SU-DHL-6 (cell line): ENCODE results near the gene ZCCHC24.

Source experiments
- H2AFZ ChIP-seq: fragments of 200-600 bp; sonication (generic); 2 replicates; pipeline ENCODE4 v1.6.1; 2014; ENCODE audit warnings: low read depth, mild to moderate bottlenecking, moderate library complexity, mixed read lengths, antibody characterized with exemption, low read length; ENCODE audit not compliant: severe bottlenecking
- H3F3A ChIP-seq: fragments of 200-600 bp; shearing (Covaris generic); 2 replicates; pipeline ENCODE4 v1.6.0; 2016; ENCODE audit warnings: antibody characterized with exemption, mild to moderate bottlenecking; ENCODE audit not compliant: insufficient read depth
- H3K27ac ChIP-seq: fragments of 200-600 bp; sonication (generic); 2 replicates; pipeline ENCODE4 v1.5.1; 2016; ENCODE audit warnings: low read depth, mild to moderate bottlenecking, low read length, moderate library complexity, mixed read lengths
- H3K27me3 ChIP-seq: fragments of 200-600 bp; sonication (generic), shearing (Covaris generic); 2 replicates; pipeline ENCODE4 v1.6.0; 2014; ENCODE audit warnings: mild to moderate bottlenecking, low read length
- H3K36me3 ChIP-seq: fragments of 200-600 bp; sonication (generic); 2 replicates; pipeline ENCODE4 v1.6.1; 2014; ENCODE audit warnings: mild to moderate bottlenecking, low read length, mixed read lengths
- H3K4me2 ChIP-seq: fragments of 300-600, 200-600 bp; shearing (Covaris generic), sonication (generic); 2 replicates; pipeline ENCODE4 v1.6.0; 2014; ENCODE audit warnings: low read length, low read depth, mild to moderate bottlenecking; ENCODE audit not compliant: poor library complexity, severe bottlenecking
- H3K4me3 ChIP-seq: fragments of 200-600 bp; sonication (generic); 2 replicates; pipeline ENCODE4 v1.5.1; 2014; ENCODE audit warnings: antibody characterized with exemption, low read length, mild to moderate bottlenecking, mixed read lengths; ENCODE audit not compliant: insufficient read depth, poor library complexity, severe bottlenecking
- H3K79me2 ChIP-seq: fragments of 200-600 bp; sonication (generic); 2 replicates; pipeline ENCODE4 v1.6.1; 2014; ENCODE audit warnings: mild to moderate bottlenecking, low read length, moderate library complexity; ENCODE audit not compliant: insufficient read depth
- H3K9ac ChIP-seq: fragments of 200-600 bp; sonication (generic); 2 replicates; pipeline ENCODE4 v1.7.0; 2014; ENCODE audit warnings: mild to moderate bottlenecking, low read length
- H3K9me2 ChIP-seq: fragments of 200-600 bp; sonication (generic); replicated peaks from 2 replicates; pipeline ENCODE4 v1.6.1; 2014; ENCODE audit warnings: low read length; ENCODE audit not compliant: insufficient read depth
- H3K9me3 ChIP-seq: fragments of 200-600 bp; sonication (generic); 2 replicates; pipeline ENCODE4 v1.6.1; 2014; ENCODE audit warnings: low read length, mixed read lengths; ENCODE audit not compliant: insufficient read depth
- H4K20me1 ChIP-seq: fragments of 200-600 bp; sonication (generic); 2 replicates; pipeline ENCODE4 v1.6.1; 2014; ENCODE audit warnings: low read depth, mild to moderate bottlenecking, antibody characterized with exemption, low read length, moderate library complexity, mixed read lengths
- CTCF ChIP-seq: fragments of 200-600 bp; sonication (generic); IDR thresholded peaks from one replicate; pipeline ENCODE4 v1.5.1; 2017; ENCODE audit warnings: antibody characterized with exemption, mild to moderate bottlenecking, low read length, moderate library complexity; ENCODE audit not compliant: insufficient read depth, poor library complexity, severe bottlenecking
- EZH2phosphoT487 ChIP-seq: fragments of 200-600 bp; sonication (generic), shearing (Covaris generic); conservative IDR thresholded peaks from 2 replicates; pipeline ENCODE4 v1.6.1; 2018; ENCODE audit warnings: mild to moderate bottlenecking, antibody characterized with exemption, low read length, moderate library complexity, mixed read lengths

The ZCCHC24 gene

GRCh38 chr10:79358811-79359210 lies 86.6 kb downstream of the ZCCHC24 start:
- no peak overlapping the region for H3K27ac ChIP-seq
- no peaks in the 10 kb centered on the region for H3F3A ChIP-seq
- H3K27me3 ChIP-seq, result no peaks in the 10 kb centered on the region
- H3K4me3 ChIP-seq, result no peak overlapping the region
- no peaks in the 10 kb centered on the region for H3K79me2 ChIP-seq
- 0 out of 2 replicates have a peak, but pooled peaks cover 6% of the 10 kb centered on the region for H4K20me1 ChIP-seq
- H3K36me3 ChIP-seq, result 0 out of 2 replicates have a peak, but pooled peaks cover 1% of the 10 kb centered on the region
- H3K9me3 ChIP-seq, result no peaks in the 10 kb centered on the region
- no peaks in the 10 kb centered on the region for H3K9me2 ChIP-seq
- no peak overlapping the region for H3K9ac ChIP-seq
- TF ChIP-seq CTCF (no peak), EZH2phosphoT487 (no peak)
- no peak overlapping the region for H3K4me2 ChIP-seq
- no peak overlapping the region for H2AFZ ChIP-seq

DNA sequence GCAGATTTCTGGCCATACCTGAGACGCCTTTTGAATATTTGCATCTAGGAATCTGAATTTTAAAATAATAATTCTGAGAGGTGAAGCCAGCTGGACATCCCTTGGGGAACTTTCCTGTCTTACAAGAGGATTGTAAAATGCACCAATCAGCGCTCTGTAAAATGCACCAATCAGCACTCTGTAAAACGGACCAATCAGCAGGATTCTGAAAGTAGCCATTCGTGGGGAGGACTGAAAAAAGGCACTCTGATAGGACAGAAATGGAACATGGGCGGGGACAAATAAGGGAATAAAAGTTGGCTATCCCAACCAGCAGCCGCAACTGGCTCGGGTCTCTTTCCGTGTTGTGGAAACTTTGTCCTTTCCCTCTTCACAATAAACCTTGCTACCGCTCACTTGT lies 88.2 kb downstream of the ZCCHC24 start:
- Histone ChIP-seq H3K9ac (no peak overlapping the region), H3K27ac (no peak overlapping the region), H3K27me3 (no peaks in the 10 kb centered on the region), H3K4me2 (no peak overlapping the region), H3K36me3 (0 out of 2 replicates have a peak, but pooled peaks cover 6% of the 10 kb centered on the region), H3K9me2 (no peaks in the 10 kb centered on the region), H3F3A (no peaks in the 10 kb centered on the region), H3K9me3 (no peaks in the 10 kb centered on the region), H3K79me2 (no peaks in the 10 kb centered on the region), H3K4me3 (no peak overlapping the region), H4K20me1 (peaks cover 6% of the 10 kb centered on the region; the same call in 1 of the 2 replicates), H2AFZ (no peak overlapping the region)
- no peak for TF ChIP-seq EZH2phosphoT487
- no peak for TF ChIP-seq CTCF

GRCh38 chr10:79356104-79356503 lies 89.3 kb downstream of the ZCCHC24 start:
- no peak for TF ChIP-seq CTCF
- no peak for TF ChIP-seq EZH2phosphoT487
- Histone ChIP-seq H3K27me3 (no peaks in the 10 kb centered on the region), H3K9ac (no peak overlapping the region), H3K9me3 (no peaks in the 10 kb centered on the region), H3K36me3 (0 out of 2 replicates have a peak, but pooled peaks cover 6% of the 10 kb centered on the region), H3K9me2 (no peaks in the 10 kb centered on the region), H3F3A (no peaks in the 10 kb centered on the region), H3K79me2 (no peaks in the 10 kb centered on the region), H3K4me3 (no peak overlapping the region), H3K27ac (no peak overlapping the region), H4K20me1 (peaks cover 6% of the 10 kb centered on the region; the same call in 1 of the 2 replicates), H2AFZ (no peak overlapping the region), H3K4me2 (no peak overlapping the region)
